Liver (tissue), 9 donors: ENCODE measurements around the gene PAX5. TPM values are rescaled to one million over a fixed set of nuclear protein-coding genes. Genes with fewer than 3 reads are reported as not detected.

Source experiments
- DNase-seq: peaks from one replicate; pipeline ENCODE4 v3.0.0-alpha.2; 2017; ENCODE audit warnings: low spot score
- H3K27ac ChIP-seq, 2 donors: one replicate each; pipeline ENCODE4 v1.7.0; 2013; ENCODE audit warnings: inconsistent platforms in 2 of 2, low read length in 2 of 2, control low read depth in 1 of 2, low read depth in 1 of 2, mild to moderate bottlenecking in 1 of 2
- H3K27me3 ChIP-seq, 4 donors: one replicate each; pipeline versions ENCODE4 v1.6.1 to v1.7.0; 2013; ENCODE audit warnings: low read length in 3 of 4, inconsistent platforms in 1 of 4, mild to moderate bottlenecking in 1 of 4, moderate library complexity in 1 of 4; ENCODE audit not compliant: control insufficient read depth in 4 of 4, insufficient read depth in 4 of 4
- H3K36me3 ChIP-seq, 4 donors: one replicate each; pipeline versions ENCODE4 v1.6.1 to v1.7.0; 2013; ENCODE audit warnings: low read length in 3 of 4, mild to moderate bottlenecking in 3 of 4, low read depth in 1 of 4, moderate library complexity in 1 of 4; ENCODE audit not compliant: control insufficient read depth in 4 of 4, insufficient read depth in 3 of 4
- H3K4me1 ChIP-seq, 4 donors: one replicate each; pipeline versions ENCODE4 v1.6.1 to v1.7.0; 2013; ENCODE audit warnings: low read length in 3 of 4, mild to moderate bottlenecking in 3 of 4, moderate library complexity in 1 of 4; ENCODE audit not compliant: control insufficient read depth in 4 of 4, insufficient read depth in 4 of 4
- H3K4me3 ChIP-seq, 3 donors: one replicate each; pipeline versions ENCODE4 v1.6.1 to v1.7.0; 2013; ENCODE audit warnings: low read length in 3 of 3, control low read depth in 1 of 3, low read depth in 1 of 3, mild to moderate bottlenecking in 1 of 3
- H3K9ac ChIP-seq, 2 donors: one replicate each; pipeline ENCODE4 v1.7.0; 2013; ENCODE audit warnings: low read length in 2 of 2, mild to moderate bottlenecking in 2 of 2, moderate library complexity in 2 of 2, control low read depth in 1 of 2, low read depth in 1 of 2
- H3K9me3 ChIP-seq, 4 donors: one replicate each; pipeline versions ENCODE4 v1.6.1 to v1.7.0; 2013; ENCODE audit warnings: low read length in 3 of 4; ENCODE audit not compliant: control insufficient read depth in 4 of 4
- ATF3 ChIP-seq: IDR thresholded peaks from 2 replicates; pipeline ENCODE4 v1.6.1; 2016; ENCODE audit warnings: antibody characterized with exemption
- CTCF ChIP-seq: fragments of 150-350 bp; IDR thresholded peaks from 2 replicates; pipeline ENCODE4 v1.5.1; 2017; ENCODE audit warnings: improper control_type of control experiment, low read depth, low read length; ENCODE audit not compliant: missing input control
- EGR1 ChIP-seq, 2 donors: IDR thresholded peaks; 2 replicates each; pipeline ENCODE4 v1.6.1; 2016 to 2018; ENCODE audit warnings: antibody characterized with exemption in 2 of 2, low read depth in 2 of 2
- FOXA1 ChIP-seq: IDR thresholded peaks from 2 replicates; pipeline ENCODE4 v1.6.1; 2016; ENCODE audit warnings: antibody characterized with exemption
- FOXA2 ChIP-seq: IDR thresholded peaks from 2 replicates; pipeline ENCODE4 v1.6.1; 2016; ENCODE audit warnings: antibody characterized with exemption
- GABPA ChIP-seq, 2 donors: IDR thresholded peaks in 1 of 2; conservative IDR thresholded peaks in 1 of 2; 2 replicates each; pipeline ENCODE4 v1.6.1; 2016; ENCODE audit warnings: antibody characterized with exemption in 2 of 2, mild to moderate bottlenecking in 1 of 2, moderate library complexity in 1 of 2
- HNF4G ChIP-seq: IDR thresholded peaks from 2 replicates; pipeline ENCODE4 v1.6.1; 2016; ENCODE audit warnings: antibody characterized with exemption
- JUND ChIP-seq, 2 donors: IDR thresholded peaks; 2 replicates each; pipeline ENCODE4 v1.6.1; 2016; ENCODE audit warnings: antibody characterized with exemption in 2 of 2
- MAX ChIP-seq: IDR thresholded peaks from 2 replicates; pipeline ENCODE4 v1.6.1; 2016; ENCODE audit warnings: antibody characterized with exemption
- NR2F2 ChIP-seq: IDR thresholded peaks from 2 replicates; pipeline ENCODE4 v1.6.1; 2016; ENCODE audit warnings: antibody characterized with exemption
- RAD21 ChIP-seq, 2 donors: IDR thresholded peaks; 2 replicates each; pipeline ENCODE4 v1.6.1; 2016; ENCODE audit warnings: antibody characterized with exemption in 2 of 2, mild to moderate bottlenecking in 2 of 2
- REST ChIP-seq: IDR thresholded peaks from 2 replicates; pipeline ENCODE4 v1.6.1; 2016; ENCODE audit warnings: antibody characterized with exemption, mild to moderate bottlenecking
- RXRA ChIP-seq, 2 donors: IDR thresholded peaks; 2 replicates each; pipeline ENCODE4 v1.6.1; 2017 to 2018; ENCODE audit warnings: antibody characterized with exemption in 2 of 2, mild to moderate bottlenecking in 1 of 2
- SP1 ChIP-seq: IDR thresholded peaks from 2 replicates; pipeline ENCODE4 v1.6.1; 2018; ENCODE audit warnings: antibody characterized with exemption, mild to moderate bottlenecking
- TAF1 ChIP-seq: conservative IDR thresholded peaks from 2 replicates; pipeline ENCODE4 v1.6.1; 2016; ENCODE audit warnings: antibody characterized with exemption, mild to moderate bottlenecking
- YY1 ChIP-seq: IDR thresholded peaks from 2 replicates; pipeline ENCODE4 v1.6.1; 2016; ENCODE audit warnings: antibody characterized with exemption, mild to moderate bottlenecking
- ZBTB33 ChIP-seq: IDR thresholded peaks from 2 replicates; pipeline ENCODE4 v1.6.1; 2016; ENCODE audit warnings: antibody characterized with exemption
- WGBS: extraction: QIAGEN DNeasy Blood & Tissue Kit; methylation state at CpG from one replicate; pipeline ENCODE4 v1.1.7; 2013; 5-methylcytosine and 5-hydroxymethylcytosine counted together
- polyA plus RNA-seq, 2 donors: library from polyadenylated mRNA; stranded (reverse) in 1 of 2; unstranded in 1 of 2; fragments of 200-250 nt in 1 of 2; fragments of >200 nt in 1 of 2; fragmentation: Nextera tagmentation in 1 of 2; extraction: Ambion mirVana in 1 of 2; gene quantifications; one replicate each; pipeline versions ENCODE4 v1.2.1 to v1.2.3, GENCODE V29; 2013 to 2015
- total RNA-seq, 2 donors: library from RNA; depleted of rRNA; stranded (reverse); fragments of >200 nt; gene quantifications; one replicate each; pipeline ENCODE4 v1.2.3, GENCODE V29; 2014
- donor health status: healthy.
- donor health status: healthy.
- donor health status: healthy.
- donor health status: healthy.
- donor health status: healthy.

Gene PAX5
- total and polyA plus RNA-seq, 4 donors: 0.05 to 2.7 (median 0.11) TPM

GRCh38 chr9:36820392-36820861 is 213.6 kb downstream of the PAX5 start (continued):
- TF ChIP-seq NR2F2 (no peak), MAX (no peak), TAF1 (no peak)

GRCh38 chr9:36818965-36819870 is 214.8 kb downstream of the PAX5 start:
- Histone ChIP-seq H3K9ac (no peak overlapping the region), H3K4me3 (no peak overlapping the region), H3K4me1 (no peaks in the 10 kb centered on the region), H3K27ac (no peak overlapping the region), H3K9me3 (no peaks in the 10 kb centered on the region), H3K36me3 (no peaks in the 10 kb centered on the region), H3K27me3 (peaks cover 0 to 3% (median 0%) of the 10 kb centered on the region in 4 donors)
- no peak for DNase-seq
- WGBS: 49% methylated on average over 35 of the region's 35 CpGs
- TF ChIP-seq NR2F2 (no peak), YY1 (no peak), TAF1 (no peak), RAD21 (IDR thresholded peaks at IDR 0.05) (no peak), CTCF (no peak)

- no peaks in the 10 kb centered on the region for H3K36me3 ChIP-seq
- no peaks in the 10 kb centered on the region for H3K4me1 ChIP-seq
- H3K27me3 ChIP-seq: peaks cover 0 to 3% (median 0%) of the 10 kb centered on the region in 4 donors
- H3K27ac ChIP-seq: no peak overlapping the region
- no peak overlapping the region for H3K9ac ChIP-seq
- DNase-seq: no peak
- H3K4me3 ChIP-seq: peak overlapping the region in 1 of 3 donors; percentile 10
- WGBS: 23% methylated on average over 32 of the region's 32 CpGs
- no peaks in the 10 kb centered on the region for H3K9me3 ChIP-seq
- TF ChIP-seq RAD21 (IDR thresholded peaks at IDR 0.05): no peak
- TF ChIP-seq HNF4G: no peak
- TF ChIP-seq YY1: no peak
- no peak for TF ChIP-seq CTCF
- no peak for TF ChIP-seq ATF3
- TF ChIP-seq EGR1 (IDR thresholded peaks at IDR 0.05; ENCODE audit: low read depth in 2 of 2): no peak
- TF ChIP-seq NR2F2: no peak
- no peak for TF ChIP-seq FOXA2
- no peak for TF ChIP-seq SP1
- TF ChIP-seq RXRA (IDR thresholded peaks at IDR 0.05): no peak
- no peak for TF ChIP-seq FOXA1
- TF ChIP-seq GABPA (IDR thresholded peaks at IDR 0.05 in 1 of 2, conservative IDR thresholded peaks at IDR 0.05 in 1 of 2): no peak
- no peak for TF ChIP-seq REST
- TF ChIP-seq JUND (IDR thresholded peaks at IDR 0.05): no peak
- TF ChIP-seq ZBTB33: no peak
- no peak for TF ChIP-seq MAX
- no peak for TF ChIP-seq TAF1
These were observed 215.7 kb downstream of the PAX5 start for GRCh38 chr9:36818242-36818938.
